Epithelial cell of esophagus (primary cell): ENCODE measurements around the gene DLGAP4.

ENCODE experiments used
- DNase-seq: peaks from one replicate; pipeline ENCODE4 v3.0.0; 2010; ENCODE audit warnings: low read depth
- H3K4me3 ChIP-seq: 2 replicates; pipeline ENCODE4 v1.5.1; 2011; ENCODE audit warnings: mild to moderate bottlenecking, low read length, control low read depth
- CTCF ChIP-seq: IDR thresholded peaks from 2 replicates; pipeline ENCODE4 v1.5.1; 2011; ENCODE audit warnings: low read depth, mild to moderate bottlenecking, low read length, control low read depth, inconsistent platforms; ENCODE audit not compliant: insufficient read depth; ENCODE audit errors: missing control alignments

The DLGAP4 gene

GRCh38 chr20:36266189-36266588 is 40.0 kb upstream of the DLGAP4 start:
- no peak overlapping the region for H3K4me3 ChIP-seq
- DNase-seq: no peak
- no peak for TF ChIP-seq CTCF

GRCh38 chr20:36267605-36268381 is 38.3 kb upstream of the DLGAP4 start:
- TF ChIP-seq CTCF: no peak
- no peak overlapping the region for H3K4me3 ChIP-seq

GRCh38 chr20:36268440-36269342 is 37.4 kb upstream of the DLGAP4 start:
- TF ChIP-seq CTCF: no peak
- no peak for DNase-seq

More at GRCh38 chr20:36267605-36268381, 38.3 kb upstream of the DLGAP4 start:
- DNase-seq: no peak

GRCh38 chr20:36269507-36269906 is 36.6 kb upstream of the DLGAP4 start:
- no peak overlapping the region for H3K4me3 ChIP-seq
- DNase-seq: no peak
- no peak for TF ChIP-seq CTCF

More at GRCh38 chr20:36268440-36269342, 37.4 kb upstream of the DLGAP4 start:
- no peak overlapping the region for H3K4me3 ChIP-seq

GRCh38 chr20:36270744-36271638 is 35.1 kb upstream of the DLGAP4 start:
- no peak for TF ChIP-seq CTCF
- H3K4me3 ChIP-seq: no peak overlapping the region
- DNase-seq: no peak
